Stimulated activated CD8-positive, alpha-beta memory T cell treated with anti-CD3 and anti-CD28 coated beads, Interleukin-15, amount 100 ng/mL, for 1 hour (primary cell): Measurements from ENCODE around the gene FAM117B.

ENCODE experiments used
- DNase-seq: peaks from one replicate; pipeline ENCODE4 v3.0.0-alpha.2; 2020; ENCODE audit warnings: low read depth

FAM117B gene

GRCh38 chr2:202815548-202816360, 181.0 kb downstream of the FAM117B start:
- no peak for DNase-seq

- no peak for DNase-seq
Observed at GRCh38 chr2:202817771-202818170, 183.0 kb downstream of the FAM117B start.

- DNase-seq, result no peak
Observed at GRCh38 chr2:202818321-202818720, 183.6 kb downstream of the FAM117B start.
